Measurements from ENCODE around the gene GRWD1.

DNA sequence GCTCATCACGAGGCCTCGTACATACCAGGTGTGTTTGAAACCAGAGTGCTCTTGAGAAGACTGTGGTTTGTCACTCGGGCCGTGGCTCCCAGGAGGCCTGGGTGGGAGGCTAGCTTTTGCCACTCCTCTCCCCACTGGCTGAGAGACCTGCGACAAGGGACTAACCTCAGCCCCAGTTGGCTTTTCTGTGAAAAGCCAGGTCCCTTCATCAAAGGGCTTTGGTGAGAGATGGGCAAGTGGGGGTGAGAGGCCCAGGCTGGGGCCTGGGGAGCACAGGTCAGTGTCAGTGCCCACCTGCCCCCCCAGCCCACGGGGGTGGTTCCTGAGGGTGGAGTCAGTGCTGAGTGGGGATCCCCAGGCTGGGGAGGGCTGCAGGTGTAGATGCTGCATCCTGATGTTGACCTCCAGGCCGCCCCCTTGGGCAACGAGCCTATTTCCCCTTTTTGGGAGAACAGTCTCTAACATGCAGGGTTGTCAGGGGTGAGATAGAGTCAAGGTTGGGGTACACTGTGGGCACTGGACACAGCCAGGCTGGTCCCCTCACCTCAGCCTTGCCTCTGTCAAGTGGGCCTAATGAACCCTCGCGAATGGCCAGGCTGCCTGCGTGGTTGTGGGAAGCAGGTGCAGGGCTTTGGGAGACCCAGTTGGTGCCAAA lies 10.3 kb downstream of the GRWD1 start:
- no peak for TF ChIP-seq CTCF (conservative IDR thresholded peaks at IDR 0.05)
- TF ChIP-seq ZFX (IDR thresholded peaks at IDR 0.05) = no peak
